ENCODE data around the gene C10orf120.

C10orf120 gene

GRCh38 chr10:122699796-122700455, at the start of gene C10orf120:
TSS of gene C10orf120 (minus strand) at chr10:122699846. CDS start at chr10:122699790, 56 bp downstream.
- Histone ChIP-seq H3K36me3 (ENCODE audit: insufficient read depth, low read depth, low read length) (no peaks in the 10 kb centered on the region), H3K4me1 (ENCODE audit: insufficient read depth, low read length) (0 out of 2 replicates have a peak, but pooled peaks cover 4% of the 10 kb centered on the region), H3K9me3 (ENCODE audit: insufficient read depth, low read depth, low read length) (no peaks in the 10 kb centered on the region), H3K4me3 (ENCODE audit: low read length) (no peak within 1 kb of the TSS), H3K27ac (ENCODE audit: low read length) (no peak within 1 kb of the TSS), H3K27me3 (ENCODE audit: insufficient read depth, low read length) (no peaks in the 10 kb centered on the region), H3K9ac (ENCODE audit: low read depth, low read length) (no peak within 1 kb of the TSS)

GRCh38 chr10:122748496-122748895, 48.9 kb upstream of the C10orf120 start:
- Histone ChIP-seq H3K36me3 (ENCODE audit: insufficient read depth, low read depth, low read length) (no peaks in the 10 kb centered on the region), H3K27ac (ENCODE audit: low read length) (no peak overlapping the region), H3K4me1 (ENCODE audit: insufficient read depth, low read length) (no peaks in the 10 kb centered on the region), H3K9me3 (ENCODE audit: insufficient read depth, low read depth, low read length) (no peaks in the 10 kb centered on the region), H3K9ac (ENCODE audit: low read depth, low read length) (no peak overlapping the region), H3K27me3 (ENCODE audit: insufficient read depth, low read length) (no peaks in the 10 kb centered on the region), H3K4me3 (ENCODE audit: low read length) (no peak overlapping the region)

DNA sequence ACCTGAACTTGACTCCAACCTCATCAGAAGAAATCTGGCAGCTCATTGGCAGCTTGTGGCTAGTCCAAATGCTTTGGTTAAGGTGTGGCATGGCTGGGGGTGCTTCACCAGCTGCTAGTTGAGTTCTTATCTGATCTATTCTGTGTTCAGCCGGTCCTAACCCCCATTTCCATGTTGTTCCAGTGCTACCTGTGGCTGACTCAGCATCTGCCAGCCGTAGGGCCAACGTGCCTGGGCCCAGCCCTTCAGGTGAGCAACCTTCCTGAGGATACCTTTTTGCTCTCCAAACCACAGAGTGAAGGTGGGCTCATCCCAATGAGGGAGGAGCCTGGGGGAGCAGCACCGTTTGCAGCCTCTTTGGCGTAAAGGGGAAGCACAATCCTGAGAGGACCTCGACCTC, 46.8 kb upstream of the C10orf120 start:
- no peaks in the 10 kb centered on the region for H3K9me3 ChIP-seq (ENCODE audit: insufficient read depth, low read depth, low read length)
- H3K36me3 ChIP-seq (ENCODE audit: insufficient read depth, low read depth, low read length), result no peaks in the 10 kb centered on the region
- no peak overlapping the region for H3K4me3 ChIP-seq (ENCODE audit: low read length)
- H3K27ac ChIP-seq (ENCODE audit: low read length), result no peak overlapping the region
- H3K4me1 ChIP-seq (ENCODE audit: insufficient read depth, low read length), result no peaks in the 10 kb centered on the region
- H3K27me3 ChIP-seq (ENCODE audit: insufficient read depth, low read length), result no peaks in the 10 kb centered on the region
- no peak overlapping the region for H3K9ac ChIP-seq (ENCODE audit: low read depth, low read length)

GRCh38 chr10:122744257-122744656, 44.6 kb upstream of the C10orf120 start:
- no peaks in the 10 kb centered on the region for H3K36me3 ChIP-seq (ENCODE audit: insufficient read depth, low read depth, low read length)
- H3K27me3 ChIP-seq (ENCODE audit: insufficient read depth, low read length), result no peaks in the 10 kb centered on the region
- H3K27ac ChIP-seq (ENCODE audit: low read length), result no peak overlapping the region
- H3K9ac ChIP-seq (ENCODE audit: low read depth, low read length), result no peak overlapping the region
- no peaks in the 10 kb centered on the region for H3K4me1 ChIP-seq (ENCODE audit: insufficient read depth, low read length)
- no peaks in the 10 kb centered on the region for H3K9me3 ChIP-seq (ENCODE audit: insufficient read depth, low read depth, low read length)
- no peak overlapping the region for H3K4me3 ChIP-seq (ENCODE audit: low read length)

- Histone ChIP-seq H3K36me3 (ENCODE audit: insufficient read depth, low read depth, low read length) (no peaks in the 10 kb centered on the region), H3K9ac (ENCODE audit: low read depth, low read length) (no peak overlapping the region), H3K9me3 (ENCODE audit: insufficient read depth, low read depth, low read length) (no peaks in the 10 kb centered on the region), H3K27ac (ENCODE audit: low read length) (no peak overlapping the region), H3K4me1 (ENCODE audit: insufficient read depth, low read length) (no peaks in the 10 kb centered on the region), H3K27me3 (ENCODE audit: insufficient read depth, low read length) (no peaks in the 10 kb centered on the region), H3K4me3 (ENCODE audit: low read length) (no peak overlapping the region)
These were observed 41.0 kb upstream of the C10orf120 start for GRCh38 chr10:122740640-122741039.

GRCh38 chr10:122738031-122738430, 38.4 kb upstream of the C10orf120 start:
- H3K9me3 ChIP-seq (ENCODE audit: insufficient read depth, low read depth, low read length), result no peaks in the 10 kb centered on the region
- no peak overlapping the region for H3K27ac ChIP-seq (ENCODE audit: low read length)
- H3K9ac ChIP-seq (ENCODE audit: low read depth, low read length), result no peak overlapping the region
- no peak overlapping the region for H3K4me3 ChIP-seq (ENCODE audit: low read length)
- H3K27me3 ChIP-seq (ENCODE audit: insufficient read depth, low read length), result no peaks in the 10 kb centered on the region
- H3K36me3 ChIP-seq (ENCODE audit: insufficient read depth, low read depth, low read length), result no peaks in the 10 kb centered on the region
- H3K4me1 ChIP-seq (ENCODE audit: insufficient read depth, low read length), result peaks cover 8% of the 10 kb centered on the region; the same call in 1 of the 2 replicates

GRCh38 chr10:122733931-122734665, 34.5 kb upstream of the C10orf120 start:
- Histone ChIP-seq H3K4me3 (ENCODE audit: low read length) (no peak overlapping the region), H3K4me1 (ENCODE audit: insufficient read depth, low read length) (peaks cover 8% of the 10 kb centered on the region; the same call in 1 of the 2 replicates), H3K9me3 (ENCODE audit: insufficient read depth, low read depth, low read length) (no peaks in the 10 kb centered on the region), H3K36me3 (ENCODE audit: insufficient read depth, low read depth, low read length) (no peaks in the 10 kb centered on the region), H3K27me3 (ENCODE audit: insufficient read depth, low read length) (no peaks in the 10 kb centered on the region), H3K27ac (ENCODE audit: low read length) (no peak overlapping the region), H3K9ac (ENCODE audit: low read depth, low read length) (no peak overlapping the region)

DNA sequence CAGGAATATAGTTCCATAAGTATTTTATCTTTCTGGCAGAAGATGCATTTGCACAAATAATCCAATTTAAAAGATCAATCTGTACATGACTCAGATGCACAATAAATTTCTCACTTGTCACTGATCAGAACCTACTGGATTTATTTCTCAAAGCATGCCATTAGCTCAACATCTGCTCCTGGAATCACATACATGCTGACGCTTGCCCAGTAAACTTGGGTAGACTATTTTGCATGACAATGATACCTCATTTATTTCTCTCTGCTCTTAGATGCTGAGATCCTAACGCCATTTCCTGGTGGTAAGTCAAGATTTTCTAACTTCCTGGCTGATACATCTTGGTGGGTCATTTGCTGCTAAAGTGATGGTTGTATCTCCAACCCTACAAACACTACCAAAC, 33.8 kb upstream of the C10orf120 start:
- peaks cover 8% of the 10 kb centered on the region; the same call in 1 of the 2 replicates for H3K4me1 ChIP-seq (ENCODE audit: insufficient read depth, low read length)
- H3K9me3 ChIP-seq (ENCODE audit: insufficient read depth, low read depth, low read length), result no peaks in the 10 kb centered on the region
- no peaks in the 10 kb centered on the region for H3K27me3 ChIP-seq (ENCODE audit: insufficient read depth, low read length)
- H3K9ac ChIP-seq (ENCODE audit: low read depth, low read length), result no peak overlapping the region
- no peak overlapping the region for H3K4me3 ChIP-seq (ENCODE audit: low read length)
- H3K36me3 ChIP-seq (ENCODE audit: insufficient read depth, low read depth, low read length), result no peaks in the 10 kb centered on the region
- H3K27ac ChIP-seq (ENCODE audit: low read length), result no peak overlapping the region

DNA sequence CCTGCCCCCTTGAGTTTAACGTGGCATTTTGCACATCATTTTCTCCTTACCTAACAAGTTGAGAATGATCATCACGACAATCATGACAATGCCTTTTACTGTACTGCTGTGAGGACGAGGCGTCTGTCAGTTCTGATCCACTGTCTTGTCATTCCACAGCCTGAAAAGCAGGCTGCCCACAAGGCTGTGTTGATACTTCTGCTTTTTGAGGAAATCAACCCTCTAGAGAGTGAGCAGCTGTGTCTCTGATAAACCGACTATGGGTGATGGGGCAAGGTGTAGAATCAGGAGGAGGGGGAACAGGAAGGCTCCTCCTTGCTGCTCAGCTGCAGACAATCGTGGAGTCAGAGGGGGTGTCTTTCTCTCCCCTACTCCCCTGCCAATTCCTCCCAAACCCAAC, 30.6 kb upstream of the C10orf120 start:
- Histone ChIP-seq H3K4me3 (ENCODE audit: low read length) (no peak overlapping the region), H3K36me3 (ENCODE audit: insufficient read depth, low read depth, low read length) (no peaks in the 10 kb centered on the region), H3K4me1 (ENCODE audit: insufficient read depth, low read length) (peaks cover 8% of the 10 kb centered on the region; the same call in 1 of the 2 replicates), H3K27me3 (ENCODE audit: insufficient read depth, low read length) (no peaks in the 10 kb centered on the region), H3K9me3 (ENCODE audit: insufficient read depth, low read depth, low read length) (no peaks in the 10 kb centered on the region), H3K9ac (ENCODE audit: low read depth, low read length) (no peak overlapping the region), H3K27ac (ENCODE audit: low read length) (no peak overlapping the region)

DNA sequence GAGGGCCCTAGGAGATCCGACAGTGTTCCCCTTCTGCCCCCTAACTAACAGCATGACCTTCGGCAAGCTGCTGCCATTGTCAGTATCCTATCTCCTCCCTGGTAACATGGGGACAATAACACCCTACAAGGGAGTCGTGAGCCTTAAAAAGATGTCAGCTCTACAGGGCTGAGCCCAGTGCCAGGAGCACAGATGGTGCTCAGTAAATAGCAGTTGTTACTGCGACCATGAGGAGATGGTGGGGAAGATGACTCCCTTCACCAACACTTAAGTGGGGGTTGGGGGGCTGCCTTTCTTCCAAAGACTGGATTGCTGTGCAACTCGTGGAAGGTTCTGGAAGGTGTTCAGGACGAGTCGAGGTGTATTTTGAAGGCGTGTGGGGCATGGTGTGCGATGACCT, 29.5 kb upstream of the C10orf120 start:
- Histone ChIP-seq H3K36me3 (ENCODE audit: insufficient read depth, low read depth, low read length) (no peaks in the 10 kb centered on the region), H3K9ac (ENCODE audit: low read depth, low read length) (no peak overlapping the region), H3K27ac (ENCODE audit: low read length) (no peak overlapping the region), H3K4me1 (ENCODE audit: insufficient read depth, low read length) (peaks cover 8% of the 10 kb centered on the region; the same call in 1 of the 2 replicates), H3K9me3 (ENCODE audit: insufficient read depth, low read depth, low read length) (no peaks in the 10 kb centered on the region), H3K27me3 (ENCODE audit: insufficient read depth, low read length) (no peaks in the 10 kb centered on the region), H3K4me3 (ENCODE audit: low read length) (no peak overlapping the region)

- Histone ChIP-seq H3K27me3 (ENCODE audit: insufficient read depth, low read length) (no peaks in the 10 kb centered on the region), H3K4me3 (ENCODE audit: low read length) (no peak overlapping the region), H3K4me1 (ENCODE audit: insufficient read depth, low read length) (no peaks in the 10 kb centered on the region), H3K9me3 (ENCODE audit: insufficient read depth, low read depth, low read length) (no peaks in the 10 kb centered on the region), H3K27ac (ENCODE audit: low read length) (no peak overlapping the region), H3K9ac (ENCODE audit: low read depth, low read length) (no peak overlapping the region), H3K36me3 (ENCODE audit: insufficient read depth, low read depth, low read length) (no peaks in the 10 kb centered on the region)
These were observed 27.8 kb upstream of the C10orf120 start for GRCh38 chr10:122727426-122727825.

DNA sequence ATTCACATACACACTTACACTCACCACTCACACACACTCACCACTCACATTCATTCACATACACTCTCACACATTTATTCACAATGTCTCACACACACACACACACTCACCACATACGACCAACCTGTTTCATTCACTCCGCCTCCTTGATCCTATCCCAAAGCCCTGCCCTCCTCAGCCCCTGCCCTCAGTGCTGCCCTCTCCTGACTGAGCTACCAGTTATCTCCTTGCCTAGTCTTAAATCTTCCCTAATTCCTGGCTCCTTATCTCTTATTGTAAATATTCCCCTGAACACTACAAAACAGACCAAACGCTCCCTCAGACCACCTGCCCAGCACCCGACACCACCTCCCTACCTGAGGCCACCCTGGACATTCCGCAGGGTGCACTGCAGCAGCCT, 26.1 kb upstream of the C10orf120 start:
- Histone ChIP-seq H3K9me3 (ENCODE audit: insufficient read depth, low read depth, low read length) (no peaks in the 10 kb centered on the region), H3K27me3 (ENCODE audit: insufficient read depth, low read length) (no peaks in the 10 kb centered on the region), H3K9ac (ENCODE audit: low read depth, low read length) (no peak overlapping the region), H3K4me1 (ENCODE audit: insufficient read depth, low read length) (no peaks in the 10 kb centered on the region), H3K36me3 (ENCODE audit: insufficient read depth, low read depth, low read length) (no peaks in the 10 kb centered on the region), H3K4me3 (ENCODE audit: low read length) (no peak overlapping the region), H3K27ac (ENCODE audit: low read length) (no peak overlapping the region)
